Measurements from ENCODE around the gene OR56A5.

Gene OR56A5, protein sequence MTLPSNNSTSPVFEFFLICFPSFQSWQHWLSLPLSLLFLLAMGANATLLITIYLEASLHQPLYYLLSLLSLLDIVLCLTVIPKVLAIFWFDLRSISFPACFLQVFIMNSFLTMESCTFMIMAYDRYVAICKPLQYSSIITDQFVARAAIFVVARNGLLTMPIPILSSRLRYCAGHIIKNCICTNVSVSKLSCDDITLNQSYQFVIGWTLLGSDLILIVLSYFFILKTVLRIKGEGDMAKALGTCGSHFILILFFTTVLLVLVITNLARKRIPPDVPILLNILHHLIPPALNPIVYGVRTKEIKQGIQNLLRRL

GRCh38 chr11:5968394-5968793, at the start of gene OR56A5:
OR56A5 (minus strand) TSS chr11:5968494; CDS start chr11:5968494, 0 bp downstream.
- in situ Hi-C loops (cut with MboI; ENCODE audit: low sequenced_read_pairs, unreplicated experiment): no loop called here
- TF ChIP-seq, protein P1, sequence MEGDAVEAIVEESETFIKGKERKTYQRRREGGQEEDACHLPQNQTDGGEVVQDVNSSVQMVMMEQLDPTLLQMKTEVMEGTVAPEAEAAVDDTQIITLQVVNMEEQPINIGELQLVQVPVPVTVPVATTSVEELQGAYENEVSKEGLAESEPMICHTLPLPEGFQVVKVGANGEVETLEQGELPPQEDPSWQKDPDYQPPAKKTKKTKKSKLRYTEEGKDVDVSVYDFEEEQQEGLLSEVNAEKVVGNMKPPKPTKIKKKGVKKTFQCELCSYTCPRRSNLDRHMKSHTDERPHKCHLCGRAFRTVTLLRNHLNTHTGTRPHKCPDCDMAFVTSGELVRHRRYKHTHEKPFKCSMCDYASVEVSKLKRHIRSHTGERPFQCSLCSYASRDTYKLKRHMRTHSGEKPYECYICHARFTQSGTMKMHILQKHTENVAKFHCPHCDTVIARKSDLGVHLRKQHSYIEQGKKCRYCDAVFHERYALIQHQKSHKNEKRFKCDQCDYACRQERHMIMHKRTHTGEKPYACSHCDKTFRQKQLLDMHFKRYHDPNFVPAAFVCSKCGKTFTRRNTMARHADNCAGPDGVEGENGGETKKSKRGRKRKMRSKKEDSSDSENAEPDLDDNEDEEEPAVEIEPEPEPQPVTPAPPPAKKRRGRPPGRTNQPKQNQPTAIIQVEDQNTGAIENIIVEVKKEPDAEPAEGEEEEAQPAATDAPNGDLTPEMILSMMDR (IDR thresholded peaks at IDR 0.05; ENCODE audit: borderline replicate concordance, control extremely low read depth, extremely low read depth, insufficient read depth, missing control alignments): no peak
- no peak for DNase-seq (ENCODE audit: low spot score)

- in situ Hi-C loops (cut with MboI; ENCODE audit: low sequenced_read_pairs, unreplicated experiment): loop anchor here (25.0 kb wide), 1 partner anchor 299 kb away; the partner anchor contains the start of gene CAVIN3
- DNase-seq (ENCODE audit: low spot score): no peak
- TF ChIP-seq, protein P1 (IDR thresholded peaks at IDR 0.05; ENCODE audit: borderline replicate concordance, control extremely low read depth, extremely low read depth, insufficient read depth, missing control alignments): no peak
These were observed 44.7 kb upstream of the OR56A5 start for GRCh38 chr11:6013042-6013441.

- DNase-seq (ENCODE audit: low spot score): no peak
- in situ Hi-C loops (cut with MboI; ENCODE audit: low sequenced_read_pairs, unreplicated experiment): loop anchor here (25.0 kb wide), 1 partner anchor 300 kb away; the partner anchor contains the start of gene CAVIN3
- TF ChIP-seq, protein P1 (IDR thresholded peaks at IDR 0.05; ENCODE audit: borderline replicate concordance, control extremely low read depth, extremely low read depth, insufficient read depth, missing control alignments): no peak
These were observed 43.9 kb upstream of the OR56A5 start for GRCh38 chr11:6012035-6012668.

GRCh38 chr11:6006846-6007245, 38.6 kb upstream of the OR56A5 start, which contains the start of gene OR56A4:
OR56A4 (minus strand) TSS chr11:6006946; CDS start chr11:6002992, 3,954 bp downstream.
- no peak for DNase-seq (ENCODE audit: low spot score)
- in situ Hi-C loops (cut with MboI; ENCODE audit: low sequenced_read_pairs, unreplicated experiment): loop anchor here (25.0 kb wide), 1 partner anchor 305 kb away; the partner anchor contains the start of gene CAVIN3
- TF ChIP-seq, protein P1 (IDR thresholded peaks at IDR 0.05; ENCODE audit: borderline replicate concordance, control extremely low read depth, extremely low read depth, insufficient read depth, missing control alignments): no peak

- in situ Hi-C loops (cut with MboI; ENCODE audit: low sequenced_read_pairs, unreplicated experiment): loop anchor here (25.0 kb wide), 1 partner anchor 306 kb away; the partner anchor contains the start of gene CAVIN3
- TF ChIP-seq, protein P1 (IDR thresholded peaks at IDR 0.05; ENCODE audit: borderline replicate concordance, control extremely low read depth, extremely low read depth, insufficient read depth, missing control alignments): no peak
- DNase-seq (ENCODE audit: low spot score): no peak
These were observed 38.1 kb upstream of the OR56A5 start for GRCh38 chr11:6006395-6006794.

- in situ Hi-C loops (cut with MboI; ENCODE audit: low sequenced_read_pairs, unreplicated experiment): loop anchor here (25.0 kb wide), 1 partner anchor 310 kb away; the partner anchor contains the start of gene CAVIN3
- no peak for DNase-seq (ENCODE audit: low spot score)
- TF ChIP-seq, protein P1 (IDR thresholded peaks at IDR 0.05; ENCODE audit: borderline replicate concordance, control extremely low read depth, extremely low read depth, insufficient read depth, missing control alignments): no peak
These were observed 34.0 kb upstream of the OR56A5 start for GRCh38 chr11:6002202-6002699.

All from GM13976 (cell line).